Chondrocyte (in vitro differentiated cells): ENCODE results near the gene RNF44. TPM values are rescaled to one million over a fixed set of nuclear protein-coding genes. Genes with fewer than 3 reads are reported as not detected.

ENCODE experiments used
- DNase-seq: peaks from one replicate; pipeline ENCODE4 v3.0.0; 2021; ENCODE audit warnings: mixed read lengths, low spot score
- H3K27ac Mint-ChIP-seq: one replicate; pipeline ENCODE4 v1.8.0; 2021; ENCODE audit warnings: mild to moderate bottlenecking, moderate library complexity, mixed read lengths; ENCODE audit not compliant: unreplicated experiment
- H3K27me3 Mint-ChIP-seq: 2 replicates; pipeline ENCODE4 v1.8.0; 2021; ENCODE audit warnings: low read depth, mixed read lengths
- H3K36me3 Mint-ChIP-seq: 2 replicates; pipeline ENCODE4 v1.8.0; 2021; ENCODE audit warnings: low read depth, mixed read lengths
- H3K4me1 Mint-ChIP-seq: 2 replicates; pipeline ENCODE4 v1.8.0; 2021; ENCODE audit warnings: low read depth, mild to moderate bottlenecking, mixed read lengths
- H3K4me3 Mint-ChIP-seq: one replicate; pipeline ENCODE4 v1.8.0; 2021; ENCODE audit warnings: mild to moderate bottlenecking, moderate library complexity, mixed read lengths; ENCODE audit not compliant: unreplicated experiment
- H3K9me3 Mint-ChIP-seq: 2 replicates; pipeline ENCODE4 v1.8.0; 2021; ENCODE audit warnings: low read depth, mixed read lengths
- CTCF ChIP-seq: fragments of 200-600 bp; sonication (generic); IDR thresholded peaks from 2 replicates; pipeline ENCODE4 v1.5.0; 2021; ENCODE audit warnings: antibody characterized with exemption, mild to moderate bottlenecking, moderate library complexity
- total RNA-seq: library from RNA; stranded (reverse); gene quantifications from 3 replicates; pipeline ENCODE4 v1.2.1, GENCODE V29; 2021

RNF44 gene
- total RNA-seq, 1 donor from 2014 or later: 24.7 TPM

GRCh38 chr5:176527246-176528222 is 9.7 kb downstream of the RNF44 start:
- H3K4me3 Mint-ChIP-seq: no peak overlapping the region
- H3K4me1 Mint-ChIP-seq: no peaks in the 10 kb centered on the region
- no peak overlapping the region for H3K27ac Mint-ChIP-seq
- peaks cover 9% of the 10 kb centered on the region for H3K36me3 Mint-ChIP-seq
- TF ChIP-seq CTCF: no peak
- H3K9me3 Mint-ChIP-seq: no peaks in the 10 kb centered on the region
- no peaks in the 10 kb centered on the region for H3K27me3 Mint-ChIP-seq
- DNase-seq: no peak

- H3K27me3 Mint-ChIP-seq: no peaks in the 10 kb centered on the region
- H3K4me1 Mint-ChIP-seq: no peaks in the 10 kb centered on the region
- no peak for DNase-seq
- TF ChIP-seq CTCF: no peak
- peaks cover 9% of the 10 kb centered on the region for H3K36me3 Mint-ChIP-seq
- H3K9me3 Mint-ChIP-seq: no peaks in the 10 kb centered on the region
- H3K27ac Mint-ChIP-seq: no peak overlapping the region
- H3K4me3 Mint-ChIP-seq: no peak overlapping the region
Measured at GRCh38 chr5:176526462-176526861, 10.7 kb downstream of the RNF44 start.

GRCh38 chr5:176525677-176526076 is 11.5 kb downstream of the RNF44 start:
- Mint-ChIP-seq H3K4me1 (no peaks in the 10 kb centered on the region), H3K9me3 (no peaks in the 10 kb centered on the region), H3K27me3 (no peaks in the 10 kb centered on the region), H3K27ac (no peak overlapping the region), H3K36me3 (peaks cover 7% of the 10 kb centered on the region), H3K4me3 (no peak overlapping the region)
- no peak for TF ChIP-seq CTCF
- no peak for DNase-seq

- TF ChIP-seq CTCF: no peak
- peaks cover 7% of the 10 kb centered on the region for H3K36me3 Mint-ChIP-seq
- no peaks in the 10 kb centered on the region for H3K4me1 Mint-ChIP-seq
- no peak for DNase-seq
- no peak overlapping the region for H3K4me3 Mint-ChIP-seq
- no peaks in the 10 kb centered on the region for H3K9me3 Mint-ChIP-seq
- no peaks in the 10 kb centered on the region for H3K27me3 Mint-ChIP-seq
- H3K27ac Mint-ChIP-seq: no peak overlapping the region
Measured at GRCh38 chr5:176524987-176525386, 12.2 kb downstream of the RNF44 start.

DNA sequence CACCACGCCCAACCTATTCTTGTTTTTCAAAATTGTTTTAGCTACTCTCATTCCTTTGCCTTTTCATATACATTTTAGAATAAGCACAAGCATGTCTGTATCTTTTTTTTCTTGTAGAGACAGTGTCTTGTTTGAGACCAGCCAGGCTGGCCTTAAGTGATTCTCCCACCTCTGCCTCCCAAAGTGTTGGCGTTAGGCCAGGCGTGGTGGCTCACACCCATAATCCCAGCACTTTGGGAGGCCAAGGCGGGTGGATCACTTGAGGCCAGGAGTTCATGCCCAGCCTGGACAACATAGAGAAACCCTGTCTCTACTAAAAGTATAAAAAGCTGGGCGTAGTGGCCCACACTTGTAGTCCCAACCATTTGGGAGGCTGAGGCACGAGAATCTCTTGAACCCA is 13.1 kb downstream of the RNF44 start:
- no peak overlapping the region for H3K27ac Mint-ChIP-seq
- no peaks in the 10 kb centered on the region for H3K9me3 Mint-ChIP-seq
- no peaks in the 10 kb centered on the region for H3K27me3 Mint-ChIP-seq
- no peaks in the 10 kb centered on the region for H3K4me1 Mint-ChIP-seq
- H3K36me3 Mint-ChIP-seq: peaks cover 6% of the 10 kb centered on the region
- no peak for TF ChIP-seq CTCF
- DNase-seq: no peak
- H3K4me3 Mint-ChIP-seq: no peak overlapping the region
